GM13977 (cell line): Measurements from ENCODE around the gene CCDC190.
"Not testable (repeated sequence)": the region's sequence is repeated elsewhere in the genome, so short reads cannot be mapped to it uniquely, and the experiment has no call there.

Source experiments
- DNase-seq: peaks from one replicate; pipeline ENCODE4 v3.0.0; 2012; ENCODE audit warnings: low spot score
- in situ Hi-C: fragments of 300-500 bp; cut with MboI; formaldehyde crosslinking; loops from one replicate; pipeline ENCODE4 v1.12.0; 2022; ENCODE audit warnings: low sequenced_read_pairs, low pct_unique_long_range_greater_than_20kb, mixed read lengths, inconsistent platforms; ENCODE audit not compliant: unreplicated experiment
- TF ChIP-seq, protein P1 (sequence below): IDR thresholded peaks from 2 replicates; pipeline ENCODE4 v1.5.1; 2012; ENCODE audit warnings: mild to moderate bottlenecking, control low read depth; ENCODE audit not compliant: insufficient read depth; ENCODE audit errors: extremely low read depth, missing control alignments

CCDC190 gene

DNA sequence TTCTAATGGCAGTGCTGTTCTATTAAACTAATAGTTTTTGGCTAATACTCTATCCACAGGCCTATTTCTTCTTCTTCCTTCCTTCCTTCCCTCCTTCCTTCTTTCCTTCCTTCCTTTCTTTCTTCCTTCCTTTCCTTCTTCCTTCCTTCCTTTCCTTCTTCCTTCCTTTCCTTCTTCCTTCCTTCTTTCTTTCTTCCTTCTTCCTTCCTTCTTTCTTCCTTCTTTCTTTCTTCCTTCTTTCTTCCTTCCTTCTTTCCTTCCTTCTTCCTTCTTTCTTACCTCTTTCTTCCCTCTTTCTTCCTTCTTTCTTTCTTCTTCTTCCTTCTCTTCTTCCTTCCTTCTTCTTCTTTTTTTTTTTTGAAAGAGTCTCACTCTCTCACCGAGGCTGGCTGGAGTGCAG lies 31.7 kb downstream of the CCDC190 start:
- in situ Hi-C loops = no loop called here
- DNase-seq = no peak
- TF ChIP-seq, protein P1, sequence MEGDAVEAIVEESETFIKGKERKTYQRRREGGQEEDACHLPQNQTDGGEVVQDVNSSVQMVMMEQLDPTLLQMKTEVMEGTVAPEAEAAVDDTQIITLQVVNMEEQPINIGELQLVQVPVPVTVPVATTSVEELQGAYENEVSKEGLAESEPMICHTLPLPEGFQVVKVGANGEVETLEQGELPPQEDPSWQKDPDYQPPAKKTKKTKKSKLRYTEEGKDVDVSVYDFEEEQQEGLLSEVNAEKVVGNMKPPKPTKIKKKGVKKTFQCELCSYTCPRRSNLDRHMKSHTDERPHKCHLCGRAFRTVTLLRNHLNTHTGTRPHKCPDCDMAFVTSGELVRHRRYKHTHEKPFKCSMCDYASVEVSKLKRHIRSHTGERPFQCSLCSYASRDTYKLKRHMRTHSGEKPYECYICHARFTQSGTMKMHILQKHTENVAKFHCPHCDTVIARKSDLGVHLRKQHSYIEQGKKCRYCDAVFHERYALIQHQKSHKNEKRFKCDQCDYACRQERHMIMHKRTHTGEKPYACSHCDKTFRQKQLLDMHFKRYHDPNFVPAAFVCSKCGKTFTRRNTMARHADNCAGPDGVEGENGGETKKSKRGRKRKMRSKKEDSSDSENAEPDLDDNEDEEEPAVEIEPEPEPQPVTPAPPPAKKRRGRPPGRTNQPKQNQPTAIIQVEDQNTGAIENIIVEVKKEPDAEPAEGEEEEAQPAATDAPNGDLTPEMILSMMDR = no peak

DNA sequence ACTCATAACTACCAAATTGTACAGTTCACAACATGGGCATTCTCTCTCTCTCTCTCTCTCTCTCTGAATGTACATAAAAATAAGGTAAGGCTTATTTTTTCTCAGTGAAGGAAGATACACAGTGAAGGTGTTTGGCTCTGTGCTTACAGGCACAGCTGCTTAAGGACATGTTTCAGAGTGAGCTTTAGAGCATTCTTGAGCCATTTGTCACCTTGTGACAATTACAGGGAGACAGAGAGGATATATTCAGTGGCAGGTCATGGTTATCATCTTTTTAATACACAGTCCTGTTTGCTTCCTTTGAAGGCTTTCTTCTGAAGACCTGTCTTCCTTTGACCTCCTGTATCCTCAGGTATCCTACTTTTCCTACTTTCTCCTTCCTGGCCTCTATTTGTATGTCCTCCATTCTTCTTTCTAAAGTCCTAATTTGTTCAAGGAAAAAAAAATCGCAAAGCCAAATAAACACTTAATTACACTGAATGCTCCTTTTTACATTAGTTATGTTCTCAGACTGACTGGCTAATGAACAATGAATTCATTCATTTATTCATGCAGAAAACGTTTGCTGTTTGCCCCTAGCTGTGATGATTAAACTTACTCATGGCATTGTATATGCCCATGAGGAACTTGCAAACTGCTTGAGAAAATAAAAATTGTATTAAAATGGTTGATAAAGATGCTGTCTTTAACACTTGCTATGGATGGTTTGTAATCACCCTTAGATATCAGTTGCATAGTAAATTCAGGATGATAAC lies 37.0 kb downstream of the CCDC190 start:
- in situ Hi-C loops = no loop called here
- TF ChIP-seq, protein P1 = no peak
- DNase-seq = no peak

DNA sequence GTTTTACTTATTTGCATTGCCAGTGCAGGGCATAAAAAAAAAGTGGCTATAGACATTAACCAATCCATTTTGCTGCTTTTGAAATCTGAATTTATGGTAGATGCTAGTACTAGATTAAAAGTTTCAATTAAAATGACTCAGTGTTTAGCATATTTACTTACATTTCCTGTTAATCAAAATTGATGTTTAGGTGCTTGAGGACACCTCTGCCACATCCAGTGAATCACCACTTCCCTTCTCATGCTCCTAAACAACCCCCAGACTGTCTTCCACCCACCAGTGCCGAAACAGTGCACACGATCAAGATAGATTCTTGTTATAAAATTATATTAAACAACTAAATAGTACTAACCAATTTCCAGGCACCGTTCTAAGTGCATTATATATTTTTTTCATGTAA lies 37.7 kb downstream of the CCDC190 start:
- in situ Hi-C loops = no loop called here
- TF ChIP-seq, protein P1 = no peak
- DNase-seq = no peak

DNA sequence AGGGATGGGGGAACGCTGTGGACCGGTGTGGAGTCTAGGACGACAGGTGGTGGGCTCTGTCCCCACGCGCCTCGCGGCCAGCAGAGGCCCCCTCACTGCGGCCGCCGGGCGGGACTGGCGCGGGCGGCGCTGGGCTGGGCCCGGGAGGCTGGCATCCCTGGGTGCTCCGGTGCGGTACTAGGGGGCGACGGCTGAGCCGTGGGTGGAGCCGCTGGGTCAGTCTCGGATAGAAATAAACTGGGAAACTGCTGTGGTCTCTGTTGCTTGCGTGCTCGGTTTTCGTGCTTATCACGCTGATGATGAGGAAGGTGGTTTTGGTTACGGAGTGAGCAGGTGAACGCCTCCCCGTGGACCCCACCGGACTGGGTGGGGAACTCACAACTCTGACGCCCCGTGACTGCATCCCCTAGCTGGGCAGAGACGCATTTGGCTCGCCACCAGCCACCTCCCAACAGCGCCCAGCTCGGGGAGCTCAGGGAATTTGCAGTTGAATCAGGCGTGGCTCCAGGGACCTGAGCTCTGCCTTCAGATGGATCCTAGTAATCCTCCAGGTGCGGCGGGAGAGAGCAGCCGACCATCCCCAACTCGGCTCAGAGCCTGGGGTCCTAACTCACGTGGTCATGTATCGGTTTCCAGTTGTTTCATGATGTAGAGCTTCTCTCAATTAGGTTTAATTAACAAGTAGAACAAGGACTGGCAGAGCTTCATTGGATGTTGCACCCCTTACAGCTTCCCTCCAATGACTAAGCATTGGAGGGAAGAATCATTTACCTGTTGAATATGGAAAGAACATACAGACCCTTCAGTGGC lies 38.4 kb downstream of the CCDC190 start:
- TF ChIP-seq, protein P1 = no peak
- in situ Hi-C loops = no loop called here
- peak; percentile 23 for DNase-seq

DNA sequence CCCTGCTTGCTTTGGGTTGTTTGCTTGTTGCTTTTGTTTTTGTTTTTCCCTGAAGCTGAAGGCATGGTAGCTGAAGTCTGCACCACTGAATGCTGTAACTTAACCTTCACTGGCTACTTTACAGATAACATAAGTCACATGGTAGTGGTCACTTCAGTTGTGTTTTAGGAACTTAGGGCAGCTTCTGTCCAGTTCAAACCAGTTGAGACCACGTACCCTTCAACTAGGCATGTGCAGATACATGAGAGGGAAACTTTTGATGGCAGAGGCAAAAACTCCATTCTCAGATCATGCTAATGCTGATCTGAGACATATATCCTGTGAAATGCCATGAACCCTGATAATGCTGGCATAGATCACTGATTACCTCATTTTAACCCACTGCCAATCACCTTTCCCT lies 42.3 kb downstream of the CCDC190 start:
- DNase-seq, in situ Hi-C loops: not testable (repeated sequence)

DNA sequence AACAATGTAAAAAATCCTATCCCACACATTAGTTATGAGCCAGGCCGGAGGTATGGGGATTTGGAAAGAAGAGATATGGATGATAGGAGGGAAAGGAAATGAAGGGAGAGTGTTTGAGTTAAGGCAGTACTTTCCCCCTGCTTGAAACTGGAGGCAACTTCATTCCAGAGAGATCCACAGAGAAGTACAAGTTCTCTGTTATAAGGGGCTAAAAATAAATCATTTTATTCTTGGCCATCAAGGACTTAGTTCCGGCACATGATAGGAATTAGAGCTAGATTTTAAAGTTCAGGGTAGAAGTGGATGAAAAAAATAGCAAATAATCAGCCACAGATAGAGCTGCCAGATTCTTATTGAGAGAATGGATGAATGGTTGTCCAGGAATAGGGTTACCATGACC lies 42.8 kb downstream of the CCDC190 start:
- in situ Hi-C loops = not testable (repeated sequence)

DNA sequence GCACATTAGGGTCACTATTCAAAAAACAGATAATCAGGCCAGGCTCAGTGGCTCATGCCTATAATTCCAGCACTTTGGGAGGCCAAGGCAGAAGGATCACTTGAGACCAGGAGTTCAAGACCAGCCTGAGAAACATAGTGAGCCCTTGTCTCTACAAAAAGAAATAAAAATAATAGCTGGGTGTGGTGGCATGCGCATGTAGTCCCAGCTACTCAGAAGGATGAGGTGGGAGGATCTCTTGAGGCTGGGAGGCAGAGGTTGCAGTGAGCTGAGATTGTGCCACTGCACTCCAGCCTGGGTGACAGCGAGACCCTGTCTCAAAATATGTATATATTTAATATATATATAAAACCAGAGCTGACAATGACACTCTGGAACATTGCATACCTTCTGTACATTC lies 48.6 kb downstream of the CCDC190 start:
- in situ Hi-C loops, DNase-seq: not testable (repeated sequence)

More for the DNA sequence above, 42.8 kb downstream of the CCDC190 start:
- not testable (repeated sequence) for DNase-seq

DNA sequence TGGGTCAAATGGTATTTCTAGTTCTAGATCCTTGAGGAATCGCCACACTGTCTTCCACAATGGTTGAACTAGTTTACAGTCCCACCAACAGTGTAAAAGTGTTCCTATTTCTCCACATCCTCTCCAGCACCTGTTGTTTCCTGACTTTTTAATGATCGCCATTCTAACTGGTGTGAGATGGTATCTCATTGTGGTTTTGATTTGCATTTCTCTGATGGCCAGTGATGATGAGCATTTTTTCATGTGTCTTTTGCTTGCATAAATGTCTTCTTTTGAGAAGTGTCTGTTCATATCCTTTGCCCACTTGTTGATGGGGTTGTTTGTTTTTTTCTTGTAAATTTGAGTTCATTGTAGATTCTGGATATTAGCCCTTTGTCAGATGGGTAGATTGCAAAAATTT lies 53.5 kb downstream of the CCDC190 start:
- DNase-seq, in situ Hi-C loops: not testable (repeated sequence)
